ENCODE measurements around the gene CYB561.

Gene CYB561, protein sequence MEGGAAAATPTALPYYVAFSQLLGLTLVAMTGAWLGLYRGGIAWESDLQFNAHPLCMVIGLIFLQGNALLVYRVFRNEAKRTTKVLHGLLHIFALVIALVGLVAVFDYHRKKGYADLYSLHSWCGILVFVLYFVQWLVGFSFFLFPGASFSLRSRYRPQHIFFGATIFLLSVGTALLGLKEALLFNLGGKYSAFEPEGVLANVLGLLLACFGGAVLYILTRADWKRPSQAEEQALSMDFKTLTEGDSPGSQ

DNA sequence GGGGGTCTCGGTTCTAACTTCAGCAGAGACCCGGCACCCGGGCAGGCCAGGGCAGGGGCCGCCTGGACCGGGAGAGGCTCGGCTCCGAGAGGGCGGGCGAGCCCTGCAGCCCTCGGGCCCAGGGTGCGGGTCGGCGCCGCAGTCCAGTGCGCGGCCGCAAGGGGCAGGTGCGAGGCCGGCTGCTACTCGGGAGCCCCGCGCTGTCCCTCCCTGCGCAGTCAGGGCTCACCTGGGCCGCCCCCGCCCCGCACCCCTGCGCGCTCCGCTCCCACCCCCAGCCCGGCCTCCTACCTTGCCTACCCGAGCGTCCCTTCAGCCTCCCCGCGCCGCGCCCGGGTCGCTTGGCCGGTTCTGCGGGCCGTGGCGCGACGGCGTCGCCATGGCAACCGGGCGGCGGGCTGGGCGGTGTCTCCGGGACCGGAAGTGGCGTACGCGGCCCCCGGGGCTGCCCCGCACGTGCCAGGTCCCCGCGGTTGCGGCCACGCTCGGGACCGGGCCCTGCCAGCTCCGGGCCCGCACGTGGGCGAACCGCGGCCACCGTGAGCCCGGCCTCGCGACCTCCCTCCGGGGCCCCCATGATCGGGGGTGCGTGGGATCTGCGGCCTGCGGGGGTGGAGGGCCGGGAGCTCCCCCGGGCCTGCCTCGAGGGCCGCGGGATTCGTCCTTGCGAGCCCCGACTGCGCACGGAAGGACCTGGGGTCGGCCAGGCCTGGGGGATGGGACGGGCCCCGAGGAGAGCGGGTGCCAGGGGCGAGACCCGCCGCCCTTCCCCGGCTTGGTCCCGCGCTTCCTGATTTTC lies at the start of gene CYB561:
TSS of gene CYB561 (minus strand) at position 353 of the 799 bp plus-strand sequence. CDS start 8,759 bp downstream, outside the sequence.
- DNase-seq, result peak; percentile 72

GRCh38 chr17:63495491-63495890 lies 49.4 kb upstream of the CYB561 start:
- DNase-seq, result no peak

DNA sequence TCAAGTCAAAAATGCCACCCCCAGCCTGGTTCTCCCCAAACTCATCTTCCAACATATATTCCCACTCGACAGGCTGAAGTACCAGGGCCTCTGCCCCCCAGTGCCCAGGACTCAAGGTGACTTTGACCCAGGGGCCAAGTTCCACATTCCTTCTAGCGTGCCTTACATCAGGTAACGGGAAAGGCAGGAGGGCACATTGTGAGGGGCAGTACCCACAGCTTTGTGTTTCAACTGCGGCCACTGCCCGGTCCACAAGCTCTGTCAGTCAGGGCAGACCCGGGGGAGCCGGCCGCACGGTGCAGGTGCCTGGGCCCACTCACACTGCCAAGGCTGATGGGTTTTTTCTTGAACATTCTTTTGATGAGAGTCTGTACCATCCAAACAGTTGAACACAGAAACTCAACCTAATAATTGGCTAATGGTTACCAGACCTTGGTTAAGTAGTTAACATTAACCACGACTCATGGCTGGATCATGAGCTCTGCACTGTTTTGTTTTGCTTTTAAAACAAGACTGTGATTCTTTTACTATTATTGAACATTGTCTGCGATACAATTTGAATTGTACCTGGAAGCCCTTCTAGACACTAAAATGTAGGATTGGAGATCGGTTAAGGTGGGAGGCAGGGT lies 48.3 kb upstream of the CYB561 start:
- DNase-seq, result no peak

DNA sequence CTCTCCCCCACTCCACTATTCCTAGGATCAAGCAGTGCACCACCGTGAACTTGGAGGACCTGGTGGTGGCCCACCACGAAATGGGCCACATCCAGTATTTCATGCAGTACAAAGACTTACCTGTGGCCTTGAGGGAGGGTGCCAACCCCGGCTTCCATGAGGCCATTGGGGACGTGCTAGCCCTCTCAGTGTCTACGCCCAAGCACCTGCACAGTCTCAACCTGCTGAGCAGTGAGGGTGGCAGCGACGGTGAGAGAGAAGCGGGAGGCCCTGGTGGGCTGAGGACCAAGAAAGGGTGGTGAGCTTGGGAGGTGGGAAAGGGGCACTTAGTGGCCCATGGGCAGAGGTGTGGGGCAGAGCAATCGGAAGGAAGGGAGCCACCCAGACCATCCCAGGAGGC lies 47.3 kb upstream of the CYB561 start:
- no peak for DNase-seq

DNA sequence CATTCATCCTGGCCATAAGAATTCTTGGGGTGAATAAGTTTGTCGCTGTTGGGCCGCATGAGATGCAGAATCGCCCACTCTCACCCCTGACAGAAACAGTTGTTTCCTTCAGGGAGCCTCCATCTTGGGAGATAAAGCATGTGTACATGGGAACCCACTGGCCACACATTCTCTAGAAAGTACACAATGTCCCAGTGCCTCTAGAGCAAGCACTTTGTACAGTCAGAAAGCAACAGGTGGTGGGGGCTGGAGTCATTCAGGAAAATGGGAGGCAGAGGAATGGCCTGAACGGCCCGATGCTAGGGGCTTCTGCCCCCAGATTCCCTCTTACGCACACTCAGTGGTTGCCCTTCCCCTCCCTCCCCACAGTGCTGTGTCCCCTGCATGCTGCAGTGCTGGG lies 46.8 kb upstream of the CYB561 start:
- no peak for DNase-seq

DNA sequence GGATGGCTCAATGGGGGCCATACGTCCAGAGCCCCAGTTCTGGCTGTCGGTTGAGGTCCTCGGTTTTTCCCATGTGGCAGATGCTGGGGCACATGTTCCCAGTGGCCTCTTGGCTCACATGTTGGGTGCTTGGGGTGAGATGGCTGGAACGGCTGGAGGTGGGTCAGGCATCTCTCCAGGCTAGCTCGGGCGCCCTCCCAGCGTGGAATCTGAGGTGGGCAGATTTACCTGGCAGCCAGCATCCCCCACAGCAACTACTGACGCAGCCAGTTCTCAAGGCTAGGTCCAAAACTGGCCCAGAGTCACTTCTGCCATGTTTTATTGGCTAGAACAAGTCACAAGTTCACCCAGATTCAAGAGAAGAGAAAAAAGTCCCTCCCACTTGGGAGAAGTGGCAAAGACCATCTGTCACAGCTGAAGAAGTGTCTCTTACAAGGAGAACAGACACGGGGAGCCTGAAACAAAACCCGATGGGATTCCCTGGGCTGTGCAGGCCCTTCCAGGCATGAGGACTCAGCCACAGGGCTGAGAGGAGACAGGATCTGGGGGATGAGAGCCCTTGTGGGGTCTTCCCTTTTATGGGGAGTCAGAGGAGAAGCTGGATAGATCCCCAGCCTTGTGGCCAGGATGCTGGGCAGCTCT lies 46.0 kb upstream of the CYB561 start:
- no peak for DNase-seq

DNA sequence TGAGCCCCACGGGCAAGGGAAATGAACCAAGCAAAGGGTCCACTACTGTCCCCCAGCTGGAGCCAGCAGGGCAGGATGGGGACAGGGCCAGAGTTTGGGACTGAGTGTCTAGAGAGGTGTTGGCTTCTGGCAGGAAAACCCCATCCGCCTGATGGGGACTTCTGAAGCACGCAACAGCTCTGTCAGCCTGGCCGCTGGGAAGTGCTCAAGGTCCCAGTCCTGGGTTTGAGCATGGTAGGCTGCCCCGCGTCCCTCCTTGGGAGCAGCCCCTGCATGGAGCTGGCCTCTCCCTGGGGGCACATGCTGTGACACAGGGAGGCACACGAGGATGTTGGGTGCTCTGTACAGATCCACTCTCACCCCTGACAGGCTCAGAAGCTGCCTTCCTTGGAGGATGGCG lies 45.3 kb upstream of the CYB561 start:
- no peak for DNase-seq

DNA sequence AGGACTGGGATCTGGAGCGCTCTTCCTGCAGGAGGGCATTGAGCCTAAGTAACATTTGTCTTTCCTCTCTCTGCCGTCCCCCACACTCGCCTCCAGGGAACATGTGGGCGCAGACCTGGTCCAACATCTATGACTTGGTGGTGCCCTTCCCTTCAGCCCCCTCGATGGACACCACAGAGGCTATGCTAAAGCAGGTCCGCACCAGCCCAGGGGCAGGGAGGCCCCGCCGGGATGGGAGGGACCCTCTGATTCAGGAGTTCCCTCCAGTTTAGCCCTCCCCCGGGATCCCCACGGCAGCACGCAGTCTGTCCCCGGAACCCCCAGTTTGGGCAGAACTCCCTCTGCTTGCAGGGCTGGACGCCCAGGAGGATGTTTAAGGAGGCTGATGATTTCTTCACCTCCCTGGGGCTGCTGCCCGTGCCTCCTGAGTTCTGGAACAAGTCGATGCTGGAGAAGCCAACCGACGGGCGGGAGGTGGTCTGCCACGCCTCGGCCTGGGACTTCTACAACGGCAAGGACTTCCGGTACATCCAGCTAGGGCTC lies 44.8 kb upstream of the CYB561 start:
- no peak for DNase-seq

GRCh38 chr17:63490329-63490728 lies 44.2 kb upstream of the CYB561 start:
- no peak for DNase-seq

- DNase-seq, result no peak
Measured at GRCh38 chr17:63489291-63489690, 43.2 kb upstream of the CYB561 start.

DNA sequence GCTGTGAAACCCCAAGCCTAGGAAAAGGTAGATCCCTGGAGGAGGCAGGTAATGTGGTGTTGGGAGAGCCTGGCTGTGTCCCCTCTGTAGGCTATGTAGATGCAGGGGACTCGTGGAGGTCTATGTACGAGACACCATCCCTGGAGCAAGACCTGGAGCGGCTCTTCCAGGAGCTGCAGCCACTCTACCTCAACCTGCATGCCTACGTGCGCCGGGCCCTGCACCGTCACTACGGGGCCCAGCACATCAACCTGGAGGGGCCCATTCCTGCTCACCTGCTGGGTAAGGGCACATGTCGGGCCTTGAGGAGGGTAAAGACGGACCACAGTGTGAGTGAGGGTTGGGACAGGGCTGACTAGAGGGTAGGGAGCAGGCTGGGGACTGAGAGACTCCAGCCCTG lies 42.7 kb upstream of the CYB561 start:
- DNase-seq, result no peak

DNA sequence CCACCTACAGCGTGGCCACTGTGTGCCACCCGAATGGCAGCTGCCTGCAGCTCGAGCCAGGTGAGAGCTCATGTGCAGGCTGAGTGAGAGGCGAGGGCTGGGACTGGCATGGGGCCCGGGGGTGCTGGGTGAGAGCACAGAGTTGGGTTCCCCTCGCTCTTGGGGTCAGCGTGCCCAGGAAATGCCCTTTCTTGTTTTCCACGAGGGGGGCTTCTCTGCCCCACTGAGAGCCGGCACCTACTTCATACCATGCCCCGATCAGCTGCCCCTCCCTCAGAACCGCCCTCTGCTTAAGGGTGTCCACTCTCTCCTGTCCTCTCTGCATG lies 40.9 kb upstream of the CYB561 start:
- DNase-seq, result no peak

GRCh38 chr17:63486317-63487013 lies 40.4 kb upstream of the CYB561 start:
- no peak for DNase-seq

GRCh38 chr17:63483655-63484575 lies 37.8 kb upstream of the CYB561 start:
- DNase-seq, result no peak

DNA sequence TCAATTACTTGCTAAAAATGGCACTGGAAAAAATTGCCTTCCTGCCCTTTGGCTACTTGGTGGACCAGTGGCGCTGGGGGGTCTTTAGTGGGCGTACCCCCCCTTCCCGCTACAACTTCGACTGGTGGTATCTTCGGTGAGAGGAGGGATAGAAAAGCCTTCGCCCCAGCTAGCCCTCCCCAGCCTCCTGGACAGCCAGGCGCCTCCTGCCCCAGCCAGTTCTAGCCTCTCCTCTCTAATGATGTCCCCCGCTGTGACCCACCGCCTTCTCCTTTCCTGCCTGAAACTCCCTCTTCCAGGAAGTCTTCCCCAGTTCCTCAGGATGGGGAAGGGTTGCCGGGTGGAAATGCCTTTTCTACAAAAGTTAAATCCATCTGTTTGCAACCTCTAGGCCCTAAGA lies 36.9 kb upstream of the CYB561 start:
- DNase-seq, result no peak

- DNase-seq, result no peak
Measured at GRCh38 chr17:63482509-63482908, 36.4 kb upstream of the CYB561 start.

DNA sequence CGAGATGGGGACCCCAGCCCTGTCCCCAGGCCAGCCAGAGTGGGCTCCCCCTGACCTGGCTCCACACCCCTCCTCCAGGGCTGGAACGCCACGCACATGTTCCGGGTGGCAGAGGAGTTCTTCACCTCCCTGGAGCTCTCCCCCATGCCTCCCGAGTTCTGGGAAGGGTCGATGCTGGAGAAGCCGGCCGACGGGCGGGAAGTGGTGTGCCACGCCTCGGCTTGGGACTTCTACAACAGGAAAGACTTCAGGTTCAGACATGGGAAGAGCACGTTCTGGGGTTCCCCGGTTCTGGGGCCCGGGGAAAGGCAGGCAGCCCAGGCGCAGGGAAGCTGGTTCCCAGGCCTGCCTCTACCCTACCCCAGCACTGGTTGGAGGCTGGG lies 35.4 kb upstream of the CYB561 start:
- DNase-seq, result no peak

DNA sequence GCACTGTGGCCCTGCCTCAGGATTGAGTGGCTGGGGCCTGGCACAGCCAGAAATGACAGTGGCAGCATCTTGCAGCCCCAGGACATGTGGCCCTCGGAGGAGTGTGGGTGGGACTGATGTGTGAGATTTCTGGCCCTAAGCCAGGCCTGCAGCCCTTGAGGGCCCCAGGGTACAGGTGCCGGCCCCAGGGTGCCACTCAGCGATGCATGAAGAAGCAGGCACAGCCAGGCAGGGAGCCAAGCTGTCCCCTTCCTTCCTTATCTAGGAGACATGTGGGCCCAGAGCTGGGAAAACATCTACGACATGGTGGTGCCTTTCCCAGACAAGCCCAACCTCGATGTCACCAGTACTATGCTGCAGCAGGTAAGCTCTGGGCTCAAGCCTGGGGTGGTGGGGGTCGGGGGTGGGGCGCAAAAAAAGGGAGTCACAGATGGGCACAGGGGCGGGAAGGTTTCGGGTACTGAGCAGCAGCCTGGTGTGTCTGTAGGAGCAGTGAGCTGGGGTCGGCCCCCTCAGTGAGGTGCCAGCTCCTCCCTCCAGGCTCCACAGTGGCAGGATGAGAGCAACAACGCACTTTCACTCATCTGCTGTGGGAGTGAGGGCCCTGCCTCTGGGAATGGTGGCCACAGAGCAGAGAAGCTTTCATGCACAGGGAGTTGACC lies 34.9 kb upstream of the CYB561 start:
- no peak for DNase-seq

- DNase-seq, result no peak
Measured at GRCh38 chr17:63480192-63480784, 34.2 kb upstream of the CYB561 start.

DNA sequence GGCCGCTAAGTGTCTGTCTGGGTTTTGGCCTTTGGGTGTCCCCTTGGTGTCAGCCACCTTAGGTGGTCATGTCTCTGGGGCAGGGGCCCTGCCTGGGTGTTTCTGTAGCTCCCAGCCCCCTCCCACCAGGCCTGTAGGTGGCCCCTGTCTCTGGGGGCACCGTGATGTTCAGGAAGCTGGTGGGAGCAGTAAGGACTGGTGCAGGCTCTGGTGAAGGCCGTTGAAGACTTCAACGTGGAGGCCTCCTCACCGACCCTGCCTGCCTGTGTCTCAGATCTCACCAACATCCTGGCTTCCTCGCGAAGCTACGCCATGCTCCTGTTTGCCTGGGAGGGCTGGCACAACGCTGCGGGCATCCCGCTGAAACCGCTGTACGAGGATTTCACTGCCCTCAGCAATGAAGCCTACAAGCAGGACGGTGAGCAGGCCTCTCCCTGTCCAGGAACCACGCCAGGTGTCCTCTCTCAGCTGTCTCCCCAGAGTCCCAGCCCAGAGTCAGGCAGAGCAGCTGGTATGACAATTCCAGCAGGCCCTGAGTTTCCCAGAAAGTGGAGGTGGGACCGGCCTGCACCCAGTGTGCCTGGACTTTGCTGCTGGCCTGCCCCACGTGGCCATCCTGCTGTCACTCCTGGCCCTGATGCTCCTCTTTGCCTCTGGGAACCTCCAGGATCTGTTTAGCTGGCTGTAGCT lies 33.5 kb upstream of the CYB561 start:
- no peak for DNase-seq

Data from CD4-positive, alpha-beta T cell treated with Interleukin-17A for 4 hours (primary cell).